PC-9 (cell line): ENCODE measurements around the gene MGAT2.

Source experiments
- EZH2 ChIP-seq: fragments of 200-600 bp; sonication (generic); IDR thresholded peaks from 2 replicates; pipeline ENCODE4 v1.8.0; 2017; ENCODE audit warnings: antibody characterized with exemption, low read depth
- TF ChIP-seq, protein P1 (sequence below): fragments of 200-600 bp; sonication (generic); conservative IDR thresholded peaks from 2 replicates; pipeline ENCODE4 v1.6.1; 2017; ENCODE audit warnings: mixed run types, antibody characterized with exemption, mild to moderate bottlenecking, moderate library complexity

GRCh38 chr14:49589387-49589786 is 31.2 kb upstream of the MGAT2 start:
- TF ChIP-seq EZH2 = no peak
- TF ChIP-seq, protein P1, sequence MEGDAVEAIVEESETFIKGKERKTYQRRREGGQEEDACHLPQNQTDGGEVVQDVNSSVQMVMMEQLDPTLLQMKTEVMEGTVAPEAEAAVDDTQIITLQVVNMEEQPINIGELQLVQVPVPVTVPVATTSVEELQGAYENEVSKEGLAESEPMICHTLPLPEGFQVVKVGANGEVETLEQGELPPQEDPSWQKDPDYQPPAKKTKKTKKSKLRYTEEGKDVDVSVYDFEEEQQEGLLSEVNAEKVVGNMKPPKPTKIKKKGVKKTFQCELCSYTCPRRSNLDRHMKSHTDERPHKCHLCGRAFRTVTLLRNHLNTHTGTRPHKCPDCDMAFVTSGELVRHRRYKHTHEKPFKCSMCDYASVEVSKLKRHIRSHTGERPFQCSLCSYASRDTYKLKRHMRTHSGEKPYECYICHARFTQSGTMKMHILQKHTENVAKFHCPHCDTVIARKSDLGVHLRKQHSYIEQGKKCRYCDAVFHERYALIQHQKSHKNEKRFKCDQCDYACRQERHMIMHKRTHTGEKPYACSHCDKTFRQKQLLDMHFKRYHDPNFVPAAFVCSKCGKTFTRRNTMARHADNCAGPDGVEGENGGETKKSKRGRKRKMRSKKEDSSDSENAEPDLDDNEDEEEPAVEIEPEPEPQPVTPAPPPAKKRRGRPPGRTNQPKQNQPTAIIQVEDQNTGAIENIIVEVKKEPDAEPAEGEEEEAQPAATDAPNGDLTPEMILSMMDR = no peak
